ENCODE measurements around the gene PC. TPM values are rescaled to one million over a fixed set of nuclear protein-coding genes. Genes with fewer than 3 reads are reported as not detected.

The PC gene
- total and polyA plus RNA-seq, 2 donors (not counting 3 experiments of a cell fraction or from before 2014, with no cell fraction given): 5.5 to 17.5 TPM

GRCh38 chr11:67002921-67003411 lies 44.8 kb upstream of the PC start:
- no peaks in the 10 kb centered on the region for H3K9me3 ChIP-seq (replicated peaks; ENCODE audit: control insufficient read depth, insufficient read depth, low read length)
- no peaks in the 10 kb centered on the region for H3K36me3 ChIP-seq (ENCODE audit: control insufficient read depth in 2 of 2, extremely low read depth in 1 of 2, insufficient read depth in 2 of 2, low read length in 2 of 2)
- ChIA-PET POLR2A (no interaction called here), CTCF (interaction anchor here (1.1 kb wide), 1 partner anchor 19 kb away, joined by 4 read pairs; no protein-coding TSS in a partner anchor)
- no peak overlapping the region for H3K9ac ChIP-seq (replicated peaks; ENCODE audit: extremely low read depth, insufficient read depth, low read length)
- H3K9me1 ChIP-seq (replicated peaks; ENCODE audit: control insufficient read depth, extremely low read depth, insufficient read depth, low read length): no peaks in the 10 kb centered on the region
- no peak overlapping the region for H3K4me2 ChIP-seq (ENCODE audit: insufficient read depth, low read length)
- no peak for FAIRE-seq
- TF ChIP-seq FOS (IDR thresholded peaks at IDR 0.05; ENCODE audit: borderline replicate concordance, insufficient read depth, low read length): no peak
- TF ChIP-seq EZH2 (IDR thresholded peaks at IDR 0.05; ENCODE audit: borderline replicate concordance, low read depth, low read length, severe bottlenecking): no peak
- TF ChIP-seq POLR2A (IDR thresholded peaks at IDR 0.05; ENCODE audit: low read depth, low read length): no peak
- no peak for TF ChIP-seq GATA2 (IDR thresholded peaks at IDR 0.05; ENCODE audit: insufficient read depth, insufficient read length, low read depth, low read length)
- no peak for TF ChIP-seq MAX (IDR thresholded peaks at IDR 0.05; ENCODE audit: insufficient read depth, insufficient read length)
- TF ChIP-seq JUN (IDR thresholded peaks at IDR 0.05; ENCODE audit: borderline replicate concordance, insufficient read depth, insufficient read length, low read depth): no peak
- TF ChIP-seq MYC (IDR thresholded peaks at IDR 0.05; ENCODE audit: low read depth, low read length): no peak
- no peak for TF ChIP-seq POLR2AphosphoS5 (IDR thresholded peaks at IDR 0.05; ENCODE audit: insufficient read depth, low read depth, low read length)
- no peak for TF ChIP-seq CTCF (IDR thresholded peaks at IDR 0.05; ENCODE audit: extremely low read depth in 1 of 2, insufficient read depth in 1 of 2, low read depth in 1 of 2, low read length in 2 of 2)
- H3K4me1 ChIP-seq (ENCODE audit: control insufficient read depth, extremely low read depth, insufficient read depth, low read length): no peaks in the 10 kb centered on the region
- no peaks in the 10 kb centered on the region for H3K79me2 ChIP-seq (ENCODE audit: control insufficient read depth, insufficient read depth, low read length)
- DNase-seq (ENCODE audit: low read depth, low spot score): no peak
- H3K27me3 ChIP-seq (ENCODE audit: control insufficient read depth in 2 of 2, insufficient read depth in 2 of 2, low read length in 2 of 2): no peaks in the 10 kb centered on the region
- dilution Hi-C loops (cut with MboI; ENCODE audit: extremely low pct_ligation_motif_present, low sequenced_read_pairs): no loop called here
- no peak overlapping the region for H3K27ac ChIP-seq (ENCODE audit: insufficient read depth, low read depth, low read length)
- intact Hi-C loops (cut with micrococcal nuclease): no loop called here
- no TSS peak for BruUV-seq (replicated peaks)
- H4K20me1 ChIP-seq (replicated peaks; ENCODE audit: control insufficient read depth, extremely low read depth, insufficient read depth, low read length): no peaks in the 10 kb centered on the region
- no peak overlapping the region for H3K4me3 ChIP-seq (replicated peaks in 1 of 3; ENCODE audit: insufficient read depth in 1 of 3, low read depth in 1 of 3, low read length in 3 of 3)
- no peak overlapping the region for H2AFZ ChIP-seq (ENCODE audit: low read depth, low read length)

All from endothelial cell of umbilical vein (primary cell).